ENCODE results near the gene SBF2.

Gene SBF2

DNA sequence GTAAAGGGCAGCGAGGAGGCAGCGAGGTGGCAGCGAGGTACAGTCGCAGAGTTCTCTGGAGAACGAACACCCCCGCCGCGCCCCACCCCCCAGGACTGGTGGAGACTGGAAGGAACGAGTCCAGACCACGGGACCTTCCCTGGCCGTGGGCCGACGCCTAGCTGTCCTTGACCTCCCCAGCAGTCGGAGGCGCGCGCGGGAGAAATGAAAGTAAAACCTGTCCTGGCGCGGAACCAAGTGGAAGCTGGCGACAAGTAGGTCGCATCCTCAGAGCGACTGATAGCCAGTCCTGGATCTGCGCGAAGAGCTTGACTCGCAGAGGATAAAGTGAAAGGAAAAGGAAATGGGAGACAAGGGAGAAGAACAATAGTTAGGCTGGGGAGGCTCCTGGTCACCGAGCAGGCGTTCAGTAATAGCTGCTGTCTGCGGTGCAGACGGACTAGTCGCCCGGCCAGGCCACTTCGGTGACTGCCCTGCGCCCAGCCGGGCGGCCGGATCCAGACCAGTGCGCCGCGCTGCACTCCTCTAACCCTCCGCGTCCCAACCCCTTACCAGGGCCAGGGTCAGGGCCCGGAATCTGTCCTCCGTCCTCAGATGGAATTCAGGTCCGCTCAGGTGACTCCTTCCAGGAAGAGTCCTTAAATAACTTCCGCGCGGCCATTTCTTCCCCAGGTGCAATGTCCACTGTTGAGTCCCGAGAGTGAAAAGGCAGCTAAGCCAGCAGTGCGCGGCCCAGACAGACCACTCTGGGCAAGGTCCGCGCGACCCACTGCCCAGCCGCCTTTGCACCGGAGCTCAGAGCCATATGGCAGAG lies 8.9 kb upstream of the SBF2 start:
- peak overlapping the region; percentile 87 for H3K4me3 ChIP-seq (ENCODE audit: low read length)
- peak overlapping the region; percentile 79 for H3K9ac ChIP-seq (ENCODE audit: low read length)
- no peaks in the 10 kb centered on the region for H3K27me3 ChIP-seq (ENCODE audit: control insufficient read depth, insufficient read depth, low read length)
- H3K4me1 ChIP-seq (ENCODE audit: control insufficient read depth, insufficient read depth, low read length), result peaks cover 11% of the 10 kb centered on the region
- no peaks in the 10 kb centered on the region for H3K36me3 ChIP-seq (ENCODE audit: control insufficient read depth, insufficient read depth, low read length)
- H3K27ac ChIP-seq (ENCODE audit: low read depth, low read length), result peak overlapping the region; percentile 82

DNA sequence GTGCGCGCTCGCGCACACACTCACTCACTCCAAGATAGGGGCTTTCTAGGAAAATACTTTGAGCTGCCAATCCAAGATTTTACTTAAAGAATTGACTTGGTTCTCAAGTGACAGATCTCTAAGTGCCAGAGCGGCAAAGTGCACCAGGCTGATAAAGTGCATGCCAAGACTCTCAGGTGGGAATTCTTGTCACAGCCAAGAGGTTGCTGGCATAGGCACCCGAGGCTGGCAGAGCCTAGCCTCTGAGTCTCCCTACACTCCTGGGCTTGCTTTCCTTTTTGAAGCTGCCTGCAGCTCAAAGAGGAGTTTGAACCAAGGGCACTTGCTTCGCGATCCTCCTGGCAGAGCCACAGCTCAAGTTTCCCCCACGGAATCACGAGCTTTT lies 8.3 kb upstream of the SBF2 start:
- Histone ChIP-seq H3K36me3 (ENCODE audit: control insufficient read depth, insufficient read depth, low read length) (no peaks in the 10 kb centered on the region), H3K9ac (ENCODE audit: low read length) (peak overlapping the region; percentile 34), H3K27me3 (ENCODE audit: control insufficient read depth, insufficient read depth, low read length) (no peaks in the 10 kb centered on the region), H3K4me3 (ENCODE audit: low read length) (peak overlapping the region; percentile 87), H3K27ac (ENCODE audit: low read depth, low read length) (peak overlapping the region; percentile 82), H3K4me1 (ENCODE audit: control insufficient read depth, insufficient read depth, low read length) (peaks cover 11% of the 10 kb centered on the region)

DNA sequence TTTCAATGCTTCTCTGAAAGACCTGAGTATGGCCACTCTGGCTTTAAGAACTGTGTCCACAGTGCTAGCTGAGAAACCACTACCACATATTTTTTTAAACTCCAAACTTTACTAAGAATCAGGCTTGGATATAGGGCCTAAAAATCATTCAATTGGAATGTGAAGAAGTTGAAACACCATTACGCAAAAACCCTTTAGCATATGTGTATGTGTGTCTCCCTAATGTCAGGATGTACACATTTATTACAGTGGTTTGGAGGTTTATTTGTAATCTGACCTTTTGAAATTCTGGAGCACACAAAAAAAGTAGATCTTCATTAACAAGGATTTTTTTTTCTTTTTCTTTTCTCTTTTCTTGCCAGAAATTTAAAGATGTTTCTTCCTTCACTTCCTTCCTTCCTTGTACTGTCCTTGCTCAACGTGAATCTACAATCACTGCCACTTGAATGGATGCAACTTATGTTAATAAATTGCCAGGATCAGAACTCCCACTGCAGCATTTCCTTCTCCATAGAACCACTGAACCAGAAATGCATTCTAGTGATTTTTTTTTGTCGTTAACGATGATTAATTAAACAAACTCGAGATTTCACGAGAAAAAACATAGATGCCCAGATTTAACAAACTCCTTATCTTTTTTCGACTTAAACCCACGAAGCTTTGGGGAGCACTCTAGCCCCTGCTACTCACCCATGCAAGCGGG lies 7.8 kb upstream of the SBF2 start:
- H3K4me3 ChIP-seq (ENCODE audit: low read length), result peak overlapping the region; percentile 87
- no peak overlapping the region for H3K9ac ChIP-seq (ENCODE audit: low read length)
- H3K27me3 ChIP-seq (ENCODE audit: control insufficient read depth, insufficient read depth, low read length), result no peaks in the 10 kb centered on the region
- H3K4me1 ChIP-seq (ENCODE audit: control insufficient read depth, insufficient read depth, low read length), result peaks cover 11% of the 10 kb centered on the region
- peak overlapping the region; percentile 82 for H3K27ac ChIP-seq (ENCODE audit: low read depth, low read length)
- H3K36me3 ChIP-seq (ENCODE audit: control insufficient read depth, insufficient read depth, low read length), result no peaks in the 10 kb centered on the region

DNA sequence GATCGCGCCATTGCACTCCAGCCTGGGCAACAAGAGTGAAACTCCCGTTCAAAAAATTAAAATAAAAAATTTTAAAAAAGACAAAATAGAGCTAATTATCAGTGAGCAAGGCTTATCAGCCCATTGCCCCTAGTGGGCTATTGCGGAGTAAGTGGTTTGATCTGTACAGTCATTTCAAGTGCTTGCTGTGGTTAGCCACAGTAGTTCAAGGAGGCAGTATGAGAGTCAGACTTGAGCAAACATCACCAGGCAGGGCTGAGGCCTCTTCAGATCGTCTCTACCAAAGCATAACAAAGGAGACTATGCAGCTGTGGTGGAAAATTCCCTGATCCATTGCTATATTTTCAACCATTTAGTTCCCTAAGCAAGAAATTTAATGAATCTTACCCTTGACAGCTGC lies 4.3 kb upstream of the SBF2 start:
- H3K9ac ChIP-seq (ENCODE audit: low read length), result no peak overlapping the region
- H3K27ac ChIP-seq (ENCODE audit: low read depth, low read length), result no peak overlapping the region
- H3K4me1 ChIP-seq (ENCODE audit: control insufficient read depth, insufficient read depth, low read length), result no peaks in the 10 kb centered on the region
- no peaks in the 10 kb centered on the region for H3K27me3 ChIP-seq (ENCODE audit: control insufficient read depth, insufficient read depth, low read length)
- H3K36me3 ChIP-seq (ENCODE audit: control insufficient read depth, insufficient read depth, low read length), result no peaks in the 10 kb centered on the region
- H3K4me3 ChIP-seq (ENCODE audit: low read length), result no peak overlapping the region

DNA sequence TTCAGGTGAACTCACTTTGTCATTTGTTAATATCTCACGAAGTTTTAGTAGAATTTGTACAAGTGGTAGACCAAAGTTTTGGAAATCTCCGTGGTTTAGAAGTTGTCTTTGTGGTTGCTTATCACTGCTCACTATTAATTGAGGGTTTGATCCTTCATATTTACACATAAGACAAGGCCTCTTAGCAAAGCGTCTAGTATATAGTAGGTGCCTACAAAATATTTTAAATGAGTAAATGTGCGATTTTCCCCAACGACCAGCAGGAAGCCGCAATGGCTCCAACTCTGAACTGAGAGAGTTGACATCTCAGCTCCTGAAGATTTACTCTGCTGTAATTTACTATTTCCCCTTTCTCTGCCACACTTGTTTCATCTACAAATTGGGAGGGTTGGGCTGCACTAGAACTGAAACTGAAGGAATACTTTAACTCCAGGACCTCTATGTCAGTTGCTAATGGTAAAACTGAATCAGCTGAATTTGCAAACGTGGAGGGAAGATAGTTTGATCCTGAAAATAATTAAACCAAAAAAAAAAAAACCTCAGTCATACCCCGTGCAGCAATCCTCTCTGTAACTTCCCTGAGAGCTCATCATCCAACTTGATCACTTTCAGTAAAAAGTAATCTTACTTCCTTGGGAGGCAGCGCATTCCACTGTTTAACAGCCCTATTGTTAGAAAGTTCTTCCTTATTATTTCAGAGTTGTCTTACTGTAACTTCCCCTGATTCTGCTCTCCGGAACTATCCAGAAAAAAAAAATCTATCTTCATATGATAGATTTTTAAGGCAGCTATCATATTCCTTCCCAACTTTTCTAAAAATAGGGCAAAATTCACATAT lies 1.3 kb upstream of the SBF2 start:
- Histone ChIP-seq H3K36me3 (ENCODE audit: control insufficient read depth, insufficient read depth, low read length) (peaks cover under 1% of the 10 kb centered on the region), H3K4me3 (ENCODE audit: low read length) (peak overlapping the region; percentile 89), H3K4me1 (ENCODE audit: control insufficient read depth, insufficient read depth, low read length) (peaks cover 5% of the 10 kb centered on the region), H3K27ac (ENCODE audit: low read depth, low read length) (peak overlapping the region; percentile 92), H3K27me3 (ENCODE audit: control insufficient read depth, insufficient read depth, low read length) (no peaks in the 10 kb centered on the region), H3K9ac (ENCODE audit: low read length) (peak overlapping the region; percentile 80)

DNA sequence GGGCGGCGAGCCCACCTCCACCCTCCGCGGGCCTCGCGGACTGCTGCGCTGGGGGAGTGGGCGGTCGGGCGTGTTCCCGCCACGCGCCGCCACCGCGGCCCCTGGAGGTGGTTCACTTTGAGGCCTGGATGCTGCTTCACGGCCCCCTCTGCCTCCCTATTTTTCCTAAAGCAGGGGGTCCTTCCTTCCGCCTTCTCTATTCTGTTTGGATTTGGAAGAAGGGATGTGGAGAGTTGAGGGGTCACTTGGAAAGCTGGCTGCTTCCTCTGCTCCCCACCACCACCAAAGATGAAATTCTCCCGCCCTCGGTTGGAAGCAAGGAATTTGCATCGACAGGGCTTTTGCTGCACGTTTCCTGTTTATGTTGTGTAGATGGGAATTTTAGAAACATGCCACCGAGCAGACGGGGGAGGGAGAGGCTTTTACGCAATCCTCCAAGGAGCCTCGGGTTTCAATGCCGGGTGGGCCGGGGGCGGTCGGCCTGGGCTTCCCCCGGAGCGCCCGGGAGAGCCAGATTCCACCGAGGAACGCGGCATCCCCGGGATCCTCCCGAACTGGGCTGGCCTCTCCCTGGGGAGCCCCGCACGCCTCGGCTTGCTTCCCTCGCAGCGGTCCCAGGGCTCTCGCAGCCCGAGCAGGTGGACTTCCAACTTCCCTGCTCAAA lies 403 bp upstream of the SBF2 start:
- Histone ChIP-seq H3K4me1 (ENCODE audit: control insufficient read depth, insufficient read depth, low read length) (peaks cover 5% of the 10 kb centered on the region), H3K27ac (ENCODE audit: low read depth, low read length) (peak overlapping the region; percentile 92), H3K36me3 (ENCODE audit: control insufficient read depth, insufficient read depth, low read length) (peaks cover 2% of the 10 kb centered on the region), H3K9ac (ENCODE audit: low read length) (peak overlapping the region; percentile 80), H3K27me3 (ENCODE audit: control insufficient read depth, insufficient read depth, low read length) (no peaks in the 10 kb centered on the region), H3K4me3 (ENCODE audit: low read length) (peak overlapping the region; percentile 89)

DNA sequence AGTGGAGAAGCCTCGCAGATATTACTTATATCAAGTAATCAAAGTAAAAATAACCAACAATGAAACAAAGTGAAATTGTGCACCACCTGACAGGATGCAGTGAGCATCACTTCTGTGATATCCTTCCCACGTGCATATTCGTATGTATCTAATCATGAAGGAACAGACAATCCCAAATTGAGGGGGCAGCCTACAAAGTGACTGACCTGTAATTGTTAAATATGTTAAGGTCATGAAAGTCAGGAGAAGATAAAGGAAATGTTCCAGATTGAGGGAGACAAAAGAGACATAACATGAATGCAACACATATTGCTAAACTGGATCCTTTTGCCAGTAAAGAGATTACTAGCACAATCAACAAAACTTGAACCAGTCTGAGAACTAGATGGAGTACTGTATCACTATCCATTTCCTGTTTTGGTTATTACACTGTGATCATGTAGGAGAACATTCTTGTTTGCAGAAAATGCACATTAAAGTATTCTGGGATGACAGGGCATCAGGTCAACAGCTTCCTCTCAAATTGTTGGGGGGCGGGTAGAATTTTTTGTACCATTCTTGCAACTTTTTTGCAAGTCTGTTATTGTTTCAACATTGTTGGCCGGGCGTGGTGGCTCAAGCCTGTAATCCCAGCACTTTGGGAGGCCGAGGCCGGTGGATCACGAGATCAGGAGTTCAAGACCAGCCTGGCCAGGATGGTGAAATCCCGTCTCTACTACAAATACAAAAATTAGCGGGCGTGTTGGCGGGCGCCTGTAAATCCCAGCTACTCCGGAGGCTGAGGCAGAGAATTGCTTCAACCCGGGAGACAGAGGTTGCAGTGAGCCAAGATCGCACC lies 2.0 kb downstream of the SBF2 start:
- H3K27ac ChIP-seq (ENCODE audit: low read depth, low read length), result no peak overlapping the region
- no peak overlapping the region for H3K9ac ChIP-seq (ENCODE audit: low read length)
- peaks cover 5% of the 10 kb centered on the region for H3K4me1 ChIP-seq (ENCODE audit: control insufficient read depth, insufficient read depth, low read length)
- no peak overlapping the region for H3K4me3 ChIP-seq (ENCODE audit: low read length)
- H3K27me3 ChIP-seq (ENCODE audit: control insufficient read depth, insufficient read depth, low read length), result no peaks in the 10 kb centered on the region
- peaks cover 2% of the 10 kb centered on the region for H3K36me3 ChIP-seq (ENCODE audit: control insufficient read depth, insufficient read depth, low read length)

DNA sequence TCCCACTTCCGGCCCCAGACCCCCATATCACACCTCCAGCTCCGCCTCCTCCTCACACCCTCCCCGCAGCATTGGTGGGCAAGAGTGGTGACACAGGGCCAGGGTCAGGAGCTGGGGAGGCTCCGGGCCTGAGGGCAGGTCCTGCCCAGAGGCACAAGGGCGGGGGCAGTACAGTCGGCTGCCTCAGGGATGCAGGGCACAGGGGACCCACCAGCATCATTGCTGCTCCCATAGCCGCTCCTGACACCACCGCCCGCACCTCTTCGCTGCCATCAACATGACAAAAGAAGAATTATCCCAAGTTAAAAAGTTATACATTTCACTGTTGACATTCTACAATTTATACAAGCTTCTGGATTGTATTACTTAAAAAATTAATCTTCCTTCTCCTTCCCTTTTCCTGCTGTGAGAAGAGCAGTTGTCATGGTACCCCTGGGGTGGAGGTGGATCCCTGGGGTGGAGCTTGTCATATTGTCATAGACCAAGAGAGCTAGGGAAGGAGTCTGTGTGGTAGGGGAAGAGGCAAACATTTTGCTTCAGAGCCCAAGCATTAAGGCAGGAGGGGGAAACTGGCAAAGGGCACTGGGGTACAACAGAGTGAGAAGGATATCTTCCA lies 4.1 kb downstream of the SBF2 start:
- Histone ChIP-seq H3K27me3 (ENCODE audit: control insufficient read depth, insufficient read depth, low read length) (no peaks in the 10 kb centered on the region), H3K4me1 (ENCODE audit: control insufficient read depth, insufficient read depth, low read length) (peaks cover 5% of the 10 kb centered on the region), H3K4me3 (ENCODE audit: low read length) (no peak overlapping the region), H3K36me3 (ENCODE audit: control insufficient read depth, insufficient read depth, low read length) (peaks cover 2% of the 10 kb centered on the region), H3K9ac (ENCODE audit: low read length) (no peak overlapping the region), H3K27ac (ENCODE audit: low read depth, low read length) (no peak overlapping the region)

DNA sequence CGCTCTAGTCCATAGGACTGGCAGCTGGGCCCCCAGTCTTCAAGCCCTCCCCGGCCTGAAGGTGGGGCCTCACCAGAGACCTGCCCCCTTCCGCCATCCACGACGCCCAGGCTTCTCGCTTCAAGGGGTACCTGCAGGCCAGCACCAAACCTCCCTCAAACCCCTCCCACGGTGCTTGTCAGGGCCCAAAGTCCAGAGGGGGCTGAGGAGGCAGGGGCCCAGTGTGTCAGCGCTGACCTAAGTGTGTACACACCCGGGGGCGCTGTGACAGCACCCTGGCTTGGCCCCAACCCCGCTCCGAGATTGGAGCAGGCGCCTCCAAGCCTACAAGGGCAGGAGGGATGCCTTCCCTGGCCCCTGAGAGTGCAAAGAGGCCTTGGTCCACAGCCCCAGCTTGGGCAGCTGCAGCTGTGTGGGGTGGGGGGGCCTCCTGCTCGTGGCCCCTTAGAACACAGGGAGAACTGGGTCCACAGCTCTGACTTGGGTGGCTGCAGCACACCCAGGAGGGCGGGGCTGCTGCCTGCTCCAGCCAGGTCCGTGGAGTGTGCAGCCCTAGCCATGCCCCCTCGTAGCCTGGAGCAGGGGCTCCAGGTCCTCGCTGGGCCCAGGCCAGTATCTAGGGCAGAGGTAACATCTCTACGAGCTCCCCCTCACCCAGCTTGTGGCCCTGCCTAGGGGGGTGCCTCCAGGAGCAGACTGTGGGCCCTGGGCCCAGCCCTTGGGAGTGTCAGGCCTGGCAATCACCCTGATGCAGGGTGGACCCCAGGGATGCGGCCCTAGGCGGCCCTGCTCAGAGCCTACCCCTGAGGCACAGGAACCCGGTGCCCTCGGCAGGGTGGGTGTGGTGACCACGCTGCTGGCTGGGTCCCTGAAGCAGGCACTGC lies 4.9 kb downstream of the SBF2 start:
- Histone ChIP-seq H3K27ac (ENCODE audit: low read depth, low read length) (no peak overlapping the region), H3K9ac (ENCODE audit: low read length) (no peak overlapping the region), H3K4me3 (ENCODE audit: low read length) (no peak overlapping the region), H3K27me3 (ENCODE audit: control insufficient read depth, insufficient read depth, low read length) (no peaks in the 10 kb centered on the region), H3K4me1 (ENCODE audit: control insufficient read depth, insufficient read depth, low read length) (peaks cover 5% of the 10 kb centered on the region), H3K36me3 (ENCODE audit: control insufficient read depth, insufficient read depth, low read length) (peaks cover 2% of the 10 kb centered on the region)

DNA sequence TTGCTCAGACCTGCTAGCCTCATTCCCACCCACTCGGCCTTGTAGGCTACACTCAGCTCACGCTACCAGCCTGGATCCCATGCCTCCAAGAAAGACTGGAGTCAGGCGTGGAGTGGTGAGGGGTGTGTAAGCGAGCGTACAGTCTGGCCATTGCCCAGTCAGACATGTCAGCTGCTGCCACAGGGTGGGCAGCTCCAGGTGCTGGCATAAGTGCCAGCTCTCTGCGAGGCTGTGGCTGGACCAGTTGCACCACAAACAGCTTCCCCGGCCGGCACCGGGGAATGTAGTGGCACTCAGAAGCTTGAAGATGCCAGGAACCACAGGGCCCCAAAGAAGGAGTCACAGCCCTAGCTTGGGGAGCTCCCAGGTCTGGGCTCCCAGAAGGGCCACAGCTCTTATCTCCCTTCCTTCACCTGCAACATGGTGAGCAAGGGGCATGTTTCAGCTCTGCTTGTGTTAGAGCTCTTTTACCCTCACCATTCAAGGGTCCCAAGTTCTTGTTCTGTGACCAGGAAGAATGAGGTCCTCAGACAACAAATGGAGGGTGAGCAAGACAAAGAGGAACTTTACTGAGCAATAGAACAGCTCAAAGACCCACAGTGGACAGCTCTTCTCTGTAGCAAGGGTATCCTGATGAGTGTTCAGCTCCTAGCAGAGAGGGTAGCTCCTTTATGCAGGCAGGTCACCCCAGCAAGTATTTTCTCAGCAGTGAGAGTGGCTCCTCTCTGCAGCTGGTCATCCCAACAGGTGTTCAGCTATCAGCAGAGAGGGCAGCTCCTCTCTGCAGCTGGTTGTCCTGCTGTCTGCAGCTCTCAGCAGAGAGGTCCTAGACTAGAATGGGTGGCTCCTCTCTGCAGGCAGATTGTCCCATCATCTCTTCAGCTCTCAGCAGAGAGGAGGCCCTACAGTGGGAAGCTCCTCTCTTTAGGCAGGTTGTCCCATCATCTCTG lies 6.0 kb downstream of the SBF2 start:
- no peaks in the 10 kb centered on the region for H3K27me3 ChIP-seq (ENCODE audit: control insufficient read depth, insufficient read depth, low read length)
- H3K27ac ChIP-seq (ENCODE audit: low read depth, low read length), result no peak overlapping the region
- no peak overlapping the region for H3K4me3 ChIP-seq (ENCODE audit: low read length)
- H3K9ac ChIP-seq (ENCODE audit: low read length), result no peak overlapping the region
- peaks cover 3% of the 10 kb centered on the region for H3K4me1 ChIP-seq (ENCODE audit: control insufficient read depth, insufficient read depth, low read length)
- H3K36me3 ChIP-seq (ENCODE audit: control insufficient read depth, insufficient read depth, low read length), result peaks cover 2% of the 10 kb centered on the region

Measured in rectal smooth muscle tissue (tissue), 1 donor.